Stimulated activated CD8-positive, alpha-beta memory T cell treated with anti-CD3 and anti-CD28 coated beads, Interleukin-12 subunit alpha, Interleukin-12 subunit beta, amount 100 ng/mL, for 4 hours (primary cell): ENCODE results near the gene C6orf15.
"Not testable (repeated sequence)": the region's sequence is repeated elsewhere in the genome, so short reads cannot be mapped to it uniquely, and the experiment has no call there.

Experiments
- DNase-seq: peaks from one replicate; pipeline ENCODE4 v3.0.0-alpha.2; 2020; ENCODE audit warnings: low read depth

C6orf15 gene

GRCh38 chr6:31067891-31068668 lies 44.3 kb downstream of the C6orf15 start:
- not testable (repeated sequence) for DNase-seq

- DNase-seq: not testable (repeated sequence)
These were observed 45.3 kb downstream of the C6orf15 start for GRCh38 chr6:31067028-31067427.

DNA sequence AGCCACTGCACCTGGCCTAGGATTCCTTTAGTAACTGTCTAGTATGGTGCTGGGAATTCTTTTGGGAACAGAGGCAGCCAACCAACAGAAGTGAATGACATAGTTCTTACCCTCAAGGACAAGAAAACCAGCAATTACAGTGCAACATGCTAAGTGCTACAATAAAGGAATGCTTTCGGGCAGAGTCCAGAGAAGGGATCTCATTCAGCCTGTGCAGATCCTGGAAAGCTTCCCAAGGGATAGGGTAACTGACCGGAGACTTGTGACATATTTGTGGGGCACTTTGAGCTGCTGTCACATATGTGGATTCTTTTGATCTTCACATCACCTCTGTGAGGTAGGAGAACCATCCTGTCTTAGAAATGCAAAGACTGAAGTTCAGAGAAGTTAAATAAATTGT lies 46.8 kb downstream of the C6orf15 start:
- DNase-seq: no peak

GRCh38 chr6:31063906-31064435 lies 48.4 kb downstream of the C6orf15 start:
- no peak for DNase-seq
